Activated CD8-positive, alpha-beta memory T cell treated with anti-CD3 and anti-CD28 coated beads for 36 hours (primary cell): ENCODE results near the gene KIF9. TPM values are rescaled to one million over a fixed set of nuclear protein-coding genes. Genes with fewer than 3 reads are reported as not detected.
"Not testable (repeated sequence)": the region's sequence is repeated elsewhere in the genome, so short reads cannot be mapped to it uniquely, and the experiment has no call there.

ENCODE experiments used
- CTCF ChIA-PET: fragments of 350-600 bp; sonication (Branson Sonifier 250); formaldehyde crosslinking; loops from one replicate; lab custom pipeline; 2021; ENCODE audit warnings: antibody characterized with exemption; lab: Charles Lee
- POLR2A ChIA-PET: fragments of 350-600 bp; sonication (Branson Sonifier 250); formaldehyde crosslinking; loops from one replicate; lab custom pipeline; 2021; ENCODE audit warnings: antibody characterized with exemption; lab: Charles Lee
- total RNA-seq, 2 experiments: library from RNA; stranded (reverse); gene quantifications; one replicate each; pipeline ENCODE4 v1.2.3, GENCODE V29; 2021

KIF9 gene, protein sequence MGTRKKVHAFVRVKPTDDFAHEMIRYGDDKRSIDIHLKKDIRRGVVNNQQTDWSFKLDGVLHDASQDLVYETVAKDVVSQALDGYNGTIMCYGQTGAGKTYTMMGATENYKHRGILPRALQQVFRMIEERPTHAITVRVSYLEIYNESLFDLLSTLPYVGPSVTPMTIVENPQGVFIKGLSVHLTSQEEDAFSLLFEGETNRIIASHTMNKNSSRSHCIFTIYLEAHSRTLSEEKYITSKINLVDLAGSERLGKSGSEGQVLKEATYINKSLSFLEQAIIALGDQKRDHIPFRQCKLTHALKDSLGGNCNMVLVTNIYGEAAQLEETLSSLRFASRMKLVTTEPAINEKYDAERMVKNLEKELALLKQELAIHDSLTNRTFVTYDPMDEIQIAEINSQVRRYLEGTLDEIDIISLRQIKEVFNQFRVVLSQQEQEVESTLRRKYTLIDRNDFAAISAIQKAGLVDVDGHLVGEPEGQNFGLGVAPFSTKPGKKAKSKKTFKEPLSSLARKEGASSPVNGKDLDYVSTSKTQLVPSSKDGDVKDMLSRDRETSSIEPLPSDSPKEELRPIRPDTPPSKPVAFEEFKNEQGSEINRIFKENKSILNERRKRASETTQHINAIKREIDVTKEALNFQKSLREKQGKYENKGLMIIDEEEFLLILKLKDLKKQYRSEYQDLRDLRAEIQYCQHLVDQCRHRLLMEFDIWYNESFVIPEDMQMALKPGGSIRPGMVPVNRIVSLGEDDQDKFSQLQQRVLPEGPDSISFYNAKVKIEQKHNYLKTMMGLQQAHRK
- total RNA-seq, result 1 to 10 TPM; 5.9 to 6.8 TPM

DNA sequence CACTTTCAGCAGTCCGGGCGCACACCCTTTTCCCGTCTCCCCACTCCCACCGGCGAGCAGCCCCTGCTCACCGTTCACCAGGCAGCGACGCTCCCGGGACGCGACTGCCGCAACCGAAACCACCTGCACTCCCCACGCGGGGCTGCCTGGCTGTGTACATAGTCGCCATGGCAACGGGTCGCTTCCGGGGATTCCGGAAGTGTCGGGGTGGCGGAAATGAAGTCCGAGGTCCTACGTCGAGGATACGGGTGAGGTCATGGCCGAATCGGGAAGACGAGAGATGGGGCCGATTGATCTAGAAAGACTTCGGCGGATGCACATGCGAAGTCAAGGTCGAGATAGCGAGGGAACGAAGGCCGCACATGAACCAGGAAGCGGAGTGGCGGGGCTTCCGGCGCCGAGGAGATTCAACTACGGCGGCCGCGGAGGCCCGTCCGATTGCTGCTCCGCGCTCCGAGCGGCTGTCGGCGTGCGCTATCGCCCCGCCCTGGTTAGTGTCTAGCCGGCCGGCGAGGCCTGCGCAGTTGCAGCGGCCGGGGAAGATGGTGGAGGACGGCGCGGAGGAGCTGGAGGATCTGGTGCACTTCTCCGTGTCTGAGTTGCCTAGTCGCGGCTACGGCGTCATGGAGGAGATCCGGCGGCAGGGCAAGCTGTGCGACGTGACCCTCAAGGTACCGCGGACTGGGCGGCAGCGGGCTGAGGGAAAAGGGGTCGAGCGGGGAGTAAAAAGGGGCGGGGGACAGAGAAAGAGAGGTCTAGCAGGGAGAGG lies at the start of gene KIF9, which contains the start of gene KLHL18:
Gene KIF9 (minus strand): TSS at position 376 of the 769 bp plus-strand sequence. CDS start 5,425 bp downstream, outside the sequence.
Gene KLHL18 (plus strand): TSS at position 521 of the 769 bp plus-strand sequence. CDS start 22 bp downstream, at position 543.
- POLR2A ChIA-PET, result interaction anchor here (0.6 to 2.6 kb wide), 5 partner anchors 9 to 401 kb away, joined by 3 to 9 read pairs (median 3); partner anchors contain the start of gene SETD2

DNA sequence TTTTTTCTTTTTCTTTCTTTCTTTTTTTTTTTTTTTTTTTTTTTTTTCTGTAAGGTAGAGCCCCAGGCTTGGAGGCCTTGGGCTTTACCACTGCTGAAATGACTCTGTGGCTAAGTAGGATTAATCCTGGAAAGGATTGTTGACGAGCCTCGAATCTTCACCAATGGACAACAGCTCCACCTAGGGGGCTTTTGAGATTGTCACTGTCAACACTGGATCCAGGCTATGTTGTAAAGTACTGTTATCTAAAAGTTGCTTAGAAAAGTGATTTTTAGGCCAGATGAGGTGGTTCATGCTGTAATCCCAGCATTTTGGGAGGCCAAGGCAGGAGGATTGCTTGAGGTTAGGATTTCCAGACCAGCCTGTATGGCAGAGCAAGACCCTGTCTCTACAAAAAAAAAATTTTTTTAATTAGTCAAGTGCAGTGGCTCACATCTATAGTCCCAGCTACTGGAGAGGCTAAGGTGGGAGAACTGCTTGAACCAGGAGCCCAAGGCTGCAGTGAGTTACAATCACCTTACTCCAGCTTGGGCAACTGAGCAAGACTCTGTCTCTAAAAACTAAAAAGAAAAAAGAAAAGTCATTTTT lies 41.8 kb upstream of the KIF9 start:
- ChIA-PET CTCF (interaction anchor here (0.8 to 1.5 kb wide), 8 partner anchors 10 to 366 kb away, joined by 3 to 6 read pairs (median 4); no protein-coding TSS in a partner anchor), POLR2A (no interaction called here)

More for the DNA sequence above, at the start of gene KIF9, which contains the start of gene KLHL18:
- CTCF ChIA-PET, result interaction anchor here (0.7 to 2.4 kb wide), 3 partner anchors 9 to 119 kb away, joined by 4 to 10 read pairs (median 5); partner anchors contain the start of gene SETD2

DNA sequence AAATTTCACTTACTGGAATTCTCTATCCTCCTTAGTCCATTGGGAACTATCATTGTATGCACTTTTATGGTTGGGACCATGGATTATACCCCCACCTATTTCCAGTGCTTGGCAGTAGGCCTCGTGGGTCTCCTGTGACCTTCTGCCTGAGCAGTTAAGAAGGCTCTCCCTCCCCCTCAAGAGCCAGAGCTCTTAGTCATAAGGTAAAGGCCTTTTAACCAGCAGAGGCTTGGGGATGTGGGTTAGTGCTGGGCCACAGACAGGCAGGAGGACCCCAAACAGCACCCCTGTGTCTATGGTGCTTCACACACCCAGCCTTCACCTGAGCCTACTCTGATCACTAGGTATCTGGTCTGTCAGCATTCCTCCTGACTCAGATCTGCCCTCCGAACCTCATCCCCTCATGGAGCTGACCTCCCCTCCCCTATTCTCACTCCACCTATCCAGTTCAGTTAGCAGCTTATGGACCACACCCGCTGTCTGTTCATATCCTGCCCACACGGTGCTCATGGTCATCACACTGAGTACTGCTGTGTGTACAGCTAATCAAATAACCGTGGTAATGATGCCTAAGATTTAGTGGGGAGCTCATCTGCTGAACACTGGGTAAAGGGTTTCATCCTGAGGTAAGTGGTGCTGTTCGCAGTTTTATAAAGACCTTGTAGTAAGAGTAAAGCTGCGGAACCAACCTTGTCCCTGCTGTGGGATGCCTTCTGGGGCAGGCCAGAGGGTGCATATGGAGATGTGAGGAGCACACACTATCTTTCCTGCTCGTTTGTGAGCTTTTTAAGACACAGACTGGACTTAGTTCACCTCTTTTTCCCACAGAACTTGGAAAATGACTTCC lies 41.1 kb upstream of the KIF9 start:
- ChIA-PET POLR2A (interaction anchor here (0.6 kb wide), 1 partner anchor 351 kb away, joined by 3 read pairs; no protein-coding TSS in a partner anchor), CTCF (interaction anchor here (0.8 to 1.5 kb wide), 7 partner anchors 10 to 365 kb away, joined by 3 to 6 read pairs (median 4); no protein-coding TSS in a partner anchor)

DNA sequence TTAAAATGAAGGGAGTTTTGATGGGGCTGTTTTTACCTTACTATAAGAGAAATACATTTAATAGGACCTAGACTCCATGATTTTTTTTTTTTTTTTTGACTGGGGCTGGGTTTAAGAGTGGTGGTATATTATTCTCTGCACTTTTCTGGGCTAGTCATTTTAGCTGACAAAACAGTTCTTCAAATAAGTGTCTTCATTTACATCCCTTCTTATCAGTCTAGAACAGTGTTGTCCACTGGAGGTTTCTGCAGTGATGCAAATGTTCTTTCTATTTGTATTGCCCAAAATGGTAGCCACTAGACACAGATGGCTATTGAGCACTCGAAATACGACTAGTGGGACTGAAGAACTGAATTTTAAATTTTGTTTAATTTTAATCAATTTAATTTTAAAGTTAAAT lies 37.4 kb upstream of the KIF9 start:
- CTCF ChIA-PET, result no interaction called here

DNA sequence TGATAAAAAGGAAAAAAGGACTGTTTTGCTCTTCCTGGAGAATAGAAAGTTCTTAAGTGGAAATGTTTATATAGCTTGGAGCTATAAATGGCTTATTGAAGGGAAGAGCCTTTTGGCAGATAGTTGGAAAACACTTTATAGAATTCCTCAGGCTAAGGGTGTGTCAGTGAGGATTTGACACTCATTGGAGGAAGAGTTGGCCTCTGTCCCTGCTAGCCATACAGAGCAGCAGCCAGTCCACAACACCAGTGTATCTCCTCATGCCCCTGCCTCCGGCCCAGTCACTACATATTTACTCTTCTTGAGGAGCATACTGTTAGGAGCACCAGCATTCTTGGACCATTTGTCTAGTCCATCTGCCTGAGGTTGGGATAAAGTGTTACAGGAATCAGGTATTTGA lies 36.3 kb upstream of the KIF9 start:
- CTCF ChIA-PET, result no interaction called here
- POLR2A ChIA-PET, result no interaction called here

More for the DNA sequence above, 37.4 kb upstream of the KIF9 start:
- POLR2A ChIA-PET, result no interaction called here

DNA sequence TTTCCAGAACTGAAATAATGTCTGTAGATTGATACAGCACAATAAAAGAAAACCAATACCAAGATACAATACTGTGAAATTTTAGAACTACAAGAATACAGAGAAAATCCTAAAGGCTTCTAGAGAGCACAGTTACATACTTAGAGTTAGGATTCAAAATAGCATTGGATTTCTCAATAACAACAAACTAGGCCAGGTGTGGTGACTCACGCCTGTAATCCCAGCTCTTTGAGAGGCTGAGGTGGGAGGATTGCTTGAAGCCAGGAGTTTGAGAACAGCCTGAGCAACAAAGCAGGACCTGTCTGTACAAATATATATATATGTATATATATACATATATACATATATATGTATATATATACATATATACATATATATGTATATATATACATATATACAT lies 33.6 kb upstream of the KIF9 start:
- CTCF ChIA-PET, POLR2A ChIA-PET: not testable (repeated sequence)

DNA sequence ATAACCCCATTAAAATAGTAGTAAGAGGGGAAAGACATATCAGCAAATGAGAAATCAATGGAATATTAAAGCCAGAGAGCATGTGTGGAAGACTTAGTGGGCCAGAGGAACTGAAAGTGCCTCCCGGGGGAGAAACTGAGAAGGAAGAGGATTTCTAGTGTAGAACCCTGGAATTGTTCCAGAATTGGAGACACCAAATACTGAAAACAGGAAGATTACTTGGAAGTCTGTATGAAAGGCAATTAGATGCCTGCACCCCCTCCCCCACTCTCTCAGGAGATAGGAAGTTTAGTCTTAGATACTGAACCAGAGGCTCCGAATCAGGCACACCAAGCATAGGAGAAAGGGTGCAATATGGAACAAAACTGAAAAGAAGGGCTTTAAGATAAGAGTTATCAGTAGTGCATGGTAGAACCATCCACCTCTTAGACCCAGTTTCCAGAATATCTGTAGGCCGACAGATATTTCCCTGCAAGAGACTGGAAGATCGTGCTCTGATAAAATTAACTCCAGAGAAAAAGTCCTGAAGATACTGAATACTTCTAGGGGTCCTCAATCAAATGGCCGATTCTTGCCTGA lies 32.6 kb upstream of the KIF9 start:
- ChIA-PET POLR2A (no interaction called here), CTCF (no interaction called here)

DNA sequence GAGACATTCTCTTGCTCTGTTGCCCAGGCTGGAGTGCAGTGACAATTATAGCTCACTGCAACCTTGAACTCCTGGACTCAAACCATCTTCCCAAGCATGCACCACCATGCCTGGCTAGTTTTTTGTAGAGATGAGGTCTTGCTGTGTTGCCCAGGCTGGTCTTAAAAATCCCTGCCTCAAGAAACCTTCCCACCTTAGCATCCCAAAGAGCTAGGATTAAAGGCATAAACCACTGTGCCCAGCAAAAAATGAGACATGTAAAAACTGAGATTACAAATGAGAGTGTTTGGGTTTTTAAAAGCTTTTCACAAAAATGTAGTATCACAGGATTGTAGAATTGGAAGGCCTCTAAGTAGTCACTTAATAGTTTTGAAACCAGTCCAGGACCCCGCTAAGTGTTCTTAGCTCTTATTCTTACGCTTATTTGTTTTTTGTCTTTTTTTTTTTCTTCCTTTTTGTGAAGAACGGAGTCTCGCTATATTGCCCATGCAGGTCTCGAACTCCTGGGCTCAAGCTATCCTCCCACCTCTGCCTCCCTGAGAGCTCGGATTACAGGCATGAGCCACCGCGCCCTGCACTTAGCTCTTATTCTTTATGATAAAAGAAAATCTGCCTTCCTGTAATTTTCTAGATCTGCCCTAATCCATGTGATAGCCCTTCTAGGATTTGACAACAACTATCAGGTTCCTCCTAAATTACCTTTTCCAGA lies 31.6 kb upstream of the KIF9 start:
- POLR2A ChIA-PET, result interaction anchor here (0.5 kb wide), 1 partner anchor 341 kb away, joined by 3 read pairs; no protein-coding TSS in a partner anchor
- CTCF ChIA-PET, result interaction anchor here (0.6 to 1.3 kb wide), 3 partner anchors 8 to 146 kb away, joined by 3 to 6 read pairs (median 3); no protein-coding TSS in a partner anchor

DNA sequence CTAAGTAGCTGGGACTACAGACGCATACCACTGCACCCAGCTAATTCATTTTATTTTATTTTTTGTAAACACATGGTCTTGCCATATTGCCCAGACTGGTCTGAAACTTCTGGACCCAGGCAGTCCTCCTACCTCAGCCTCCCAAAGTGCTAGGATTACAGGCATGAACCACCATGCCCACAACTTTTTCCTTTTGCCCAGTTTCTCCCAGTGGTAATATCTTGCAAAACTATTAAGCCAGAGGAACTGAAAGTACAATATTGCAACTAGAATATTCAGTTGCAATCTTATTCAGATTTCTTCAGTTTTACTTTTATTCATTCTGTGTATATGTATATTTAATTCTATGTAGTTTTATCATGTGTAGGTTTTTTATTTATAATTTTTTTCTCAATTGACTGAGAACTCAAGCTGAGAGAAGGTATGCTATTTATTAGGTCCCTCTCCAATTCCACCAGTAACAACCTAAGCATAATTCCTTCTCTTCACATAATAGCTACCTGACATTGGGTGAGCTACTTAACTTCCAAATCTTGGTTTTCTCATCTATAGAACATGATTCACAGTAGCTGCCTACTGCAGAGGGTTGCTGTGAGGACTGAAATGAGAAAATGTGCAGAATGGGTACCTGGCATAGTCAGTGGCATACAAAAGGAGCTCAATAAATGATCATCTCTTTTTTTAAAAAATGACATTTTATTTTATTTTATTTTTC lies 30.9 kb upstream of the KIF9 start:
- CTCF ChIA-PET, result interaction anchor here (0.7 to 1.3 kb wide), 3 partner anchors 9 to 1888 kb away, joined by 3 to 6 read pairs (median 5); no protein-coding TSS in a partner anchor
- POLR2A ChIA-PET, result interaction anchor here (0.5 kb wide), 1 partner anchor 341 kb away, joined by 3 read pairs; no protein-coding TSS in a partner anchor

DNA sequence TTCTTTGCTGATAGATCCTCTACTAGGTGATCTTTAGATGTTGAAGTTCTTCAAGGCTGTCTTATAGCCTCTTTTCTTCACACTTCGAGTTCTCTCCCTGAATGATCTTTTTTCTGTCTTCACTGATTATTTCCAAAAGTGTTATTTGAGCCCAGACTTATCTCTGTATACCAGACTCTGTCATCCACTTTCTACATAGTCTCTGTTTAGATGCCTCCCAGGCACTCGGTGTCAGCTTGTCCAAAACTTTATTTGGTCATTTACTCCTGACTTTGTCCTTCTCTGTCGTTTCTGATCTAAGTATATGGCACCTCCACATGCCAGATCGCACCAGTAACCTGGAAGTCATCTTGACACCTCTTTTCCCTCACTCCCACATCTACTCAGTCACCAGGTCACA lies 27.8 kb upstream of the KIF9 start:
- CTCF ChIA-PET, result no interaction called here
- POLR2A ChIA-PET, result no interaction called here

DNA sequence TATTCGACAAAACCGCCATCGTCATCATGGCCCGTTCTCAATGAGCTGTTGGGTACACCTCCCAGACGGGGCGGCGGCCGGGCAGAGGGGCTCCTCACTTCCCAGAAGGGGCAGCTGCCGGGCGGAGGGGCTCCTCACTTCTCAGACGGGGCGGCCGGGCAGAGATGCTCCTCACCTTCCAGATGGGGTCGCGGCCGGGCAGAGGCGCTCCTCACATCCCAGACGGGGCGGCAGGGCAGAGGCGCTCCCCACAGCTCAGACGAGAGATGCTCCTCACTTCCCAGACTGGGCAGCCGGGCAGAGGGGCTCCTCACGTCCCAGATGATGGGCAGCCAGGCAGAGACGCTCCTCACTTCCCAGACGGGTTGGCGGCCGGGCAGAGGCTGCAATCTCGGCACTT lies 26.6 kb upstream of the KIF9 start:
- CTCF ChIA-PET, POLR2A ChIA-PET: not testable (repeated sequence)

DNA sequence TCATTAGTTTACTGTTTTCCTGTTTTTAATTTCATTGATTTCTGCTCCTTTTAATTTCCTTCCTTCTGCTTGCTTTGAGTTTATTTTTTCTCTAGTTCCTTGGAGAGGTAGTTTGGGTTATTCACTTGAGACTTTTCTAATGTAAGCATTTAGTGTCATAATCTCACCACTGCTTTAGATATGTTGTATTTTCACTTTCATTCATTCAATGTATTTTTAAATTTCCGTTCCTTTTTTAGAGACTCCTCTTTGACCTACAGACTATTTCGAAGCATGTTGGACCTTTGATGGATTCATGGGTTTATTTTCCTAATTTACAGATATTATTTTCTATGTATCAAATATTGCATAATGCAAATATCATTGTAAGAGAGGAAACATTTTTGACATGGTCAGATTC lies 23.4 kb upstream of the KIF9 start:
- ChIA-PET POLR2A (no interaction called here), CTCF (interaction anchor here (1.1 kb wide), 1 partner anchor 18 kb away, joined by 4 read pairs; no protein-coding TSS in a partner anchor)

DNA sequence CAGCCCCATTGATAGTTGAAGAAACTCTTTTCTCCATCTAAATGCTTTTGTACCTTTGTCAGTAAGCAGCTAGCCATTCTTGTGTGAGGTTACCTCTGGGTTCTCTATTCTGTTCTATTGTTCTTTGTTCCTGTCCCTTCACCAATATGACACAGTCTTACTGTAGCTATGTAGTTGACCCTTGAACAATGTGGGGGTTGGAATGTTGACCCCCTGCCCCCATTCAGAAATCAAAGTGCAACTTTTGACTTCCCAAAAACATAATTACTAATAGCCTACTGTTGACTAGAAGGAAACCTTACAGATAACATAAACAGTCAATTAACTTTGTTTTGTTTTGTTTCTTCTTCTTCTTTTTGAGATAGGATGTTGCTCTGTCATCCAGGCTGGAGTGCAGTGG lies 18.9 kb upstream of the KIF9 start:
- ChIA-PET CTCF (no interaction called here), POLR2A (no interaction called here)

DNA sequence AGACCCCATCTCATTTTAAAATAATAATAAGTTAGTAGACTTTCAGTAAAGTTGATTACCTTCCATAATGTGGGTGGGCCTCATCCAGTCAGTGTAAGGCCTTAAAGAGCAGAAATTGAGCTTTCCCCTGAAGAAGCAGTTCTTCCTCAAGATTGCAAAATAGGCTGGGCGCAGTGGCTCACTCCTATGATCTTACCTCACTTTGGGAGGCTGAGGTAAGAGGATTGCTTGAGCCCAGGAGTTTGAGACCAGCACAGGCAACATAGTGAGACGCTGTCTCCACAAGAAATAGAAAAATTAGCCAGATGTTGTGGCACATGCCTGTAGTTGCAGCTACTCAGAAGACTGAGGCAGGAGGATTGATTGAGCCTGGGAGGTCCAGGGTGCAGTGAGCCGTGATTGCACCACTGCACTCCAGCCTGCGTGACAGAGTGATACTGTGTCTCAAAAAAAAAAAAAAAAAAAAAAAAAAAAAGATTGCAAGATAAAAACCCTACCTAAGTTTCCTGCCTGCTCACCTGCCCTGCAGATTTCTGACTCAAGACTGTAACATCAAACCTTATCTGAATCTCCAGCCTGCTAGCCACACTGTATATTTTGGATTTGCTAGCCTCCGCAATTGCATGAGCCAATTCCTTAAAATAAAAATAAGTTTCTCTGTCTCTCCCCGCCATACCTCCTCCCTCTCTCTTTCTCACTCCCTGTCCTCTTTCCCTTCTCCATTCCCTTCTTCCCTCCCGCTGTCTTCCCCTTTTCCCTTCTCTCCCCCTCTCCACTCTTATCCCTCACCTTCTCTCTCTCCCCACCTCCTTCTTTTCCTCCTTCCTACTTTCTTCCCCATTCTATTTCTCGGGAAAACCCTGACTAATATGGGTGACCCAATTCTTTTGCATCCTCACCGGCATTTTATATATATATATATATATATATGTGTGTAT lies 17.1 kb upstream of the KIF9 start:
- ChIA-PET POLR2A (no interaction called here), CTCF (no interaction called here)

DNA sequence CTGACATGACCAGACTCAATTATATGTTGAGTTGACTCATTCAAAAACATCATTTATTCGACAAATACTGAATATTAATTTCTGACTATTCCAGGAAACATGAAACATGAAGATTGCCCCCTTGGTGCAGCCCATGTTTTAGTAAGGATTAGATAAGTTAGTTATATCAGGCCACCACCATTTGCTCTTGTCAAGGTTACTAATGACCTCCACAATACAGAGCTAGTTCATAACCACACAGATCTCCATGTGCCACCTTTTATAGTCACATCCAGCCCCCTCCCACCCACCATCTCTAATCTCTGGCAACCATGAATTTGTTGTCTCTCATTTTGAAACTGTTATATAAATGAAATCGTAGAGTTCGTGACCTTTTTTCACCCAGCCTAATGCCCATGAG lies 15.8 kb upstream of the KIF9 start:
- POLR2A ChIA-PET, result no interaction called here
- CTCF ChIA-PET, result no interaction called here
